Neuronal stem cell (in vitro differentiated cells): ENCODE results near the gene DEPDC4.
"Not testable (repeated sequence)": the region's sequence is repeated elsewhere in the genome, so short reads cannot be mapped to it uniquely, and the experiment has no call there.

Source experiments
- DNase-seq: peaks from one replicate; pipeline ENCODE4 v3.0.0-alpha.2; 2013; ENCODE audit warnings: low spot score
- H2AFZ ChIP-seq: one replicate; pipeline ENCODE4 v1.6.1; 2013; ENCODE audit warnings: mild to moderate bottlenecking, low read length, inconsistent platforms
- H2AK5ac ChIP-seq: 2 replicates; pipeline ENCODE4 v1.6.1; 2013; ENCODE audit warnings: low read depth, mild to moderate bottlenecking, inconsistent platforms, low read length, moderate library complexity, mixed read lengths
- H2BK120ac ChIP-seq: 2 replicates; pipeline ENCODE4 v1.6.1; 2013; ENCODE audit warnings: low read depth, mild to moderate bottlenecking, inconsistent platforms, low read length, moderate library complexity, mixed read lengths
- H2BK12ac ChIP-seq: one replicate; pipeline ENCODE4 v1.6.1; 2013; ENCODE audit warnings: low read length, inconsistent platforms
- H2BK15ac ChIP-seq: 2 replicates; pipeline ENCODE4 v1.6.1; 2013; ENCODE audit warnings: mild to moderate bottlenecking, low read length, inconsistent platforms, mixed read lengths
- H2BK5ac ChIP-seq: one replicate; pipeline ENCODE4 v1.6.1; 2013; ENCODE audit warnings: inconsistent platforms, mild to moderate bottlenecking, low read length, moderate library complexity
- H3K14ac ChIP-seq: one replicate; pipeline ENCODE4 v1.6.1; 2013; ENCODE audit warnings: low read length, inconsistent platforms
- H3K18ac ChIP-seq: 2 replicates; pipeline ENCODE4 v1.6.1; 2013; ENCODE audit warnings: low read length, inconsistent platforms
- H3K23ac ChIP-seq: 2 replicates; pipeline ENCODE4 v1.6.1; 2013; ENCODE audit warnings: low read depth, mild to moderate bottlenecking, mixed read lengths, low read length, inconsistent platforms; ENCODE audit not compliant: poor library complexity
- H3K27ac ChIP-seq: replicated peaks from 3 replicates; pipeline ENCODE4 v1.5.1; 2013; ENCODE audit warnings: low read length, inconsistent platforms
- H3K27me3 ChIP-seq, 3 experiments: 2 replicates each; pipeline ENCODE4 v1.6.1; 2013; ENCODE audit warnings: low read length in 3 of 3, mild to moderate bottlenecking in 2 of 3, inconsistent platforms in 1 of 3, low read depth in 1 of 3, mixed read lengths in 1 of 3, moderate library complexity in 1 of 3; ENCODE audit not compliant: control insufficient read depth in 3 of 3, insufficient read depth in 3 of 3
- H3K36me3 ChIP-seq, 2 donors: replicated peaks in 1 of 2; 2 replicates each; pipeline ENCODE4 v1.6.1; 2013; ENCODE audit warnings: low read length in 2 of 2; ENCODE audit not compliant: control insufficient read depth in 2 of 2, insufficient read depth in 2 of 2
- H3K4ac ChIP-seq: 2 replicates; pipeline ENCODE4 v1.6.1; 2013; ENCODE audit warnings: inconsistent platforms, mild to moderate bottlenecking, low read length, moderate library complexity
- H3K4me1 ChIP-seq, 2 donors: 1 replicate in 1 of 2; 2 replicates in 1 of 2; pipeline ENCODE4 v1.6.1; 2013; ENCODE audit warnings: low read length in 2 of 2, low read depth in 1 of 2; ENCODE audit not compliant: control insufficient read depth in 2 of 2, insufficient read depth in 1 of 2
- H3K4me2 ChIP-seq: one replicate; pipeline ENCODE4 v1.6.1; 2013; ENCODE audit warnings: mild to moderate bottlenecking, low read length, inconsistent platforms; ENCODE audit not compliant: insufficient read depth, poor library complexity, severe bottlenecking
- H3K4me3 ChIP-seq, 2 donors: 2 replicates each; pipeline ENCODE4 v1.5.1; 2013; ENCODE audit warnings: low read length in 2 of 2, mild to moderate bottlenecking in 2 of 2, inconsistent platforms in 1 of 2, moderate library complexity in 1 of 2
- H3K79me1 ChIP-seq: one replicate; pipeline ENCODE4 v1.6.1; 2013; ENCODE audit warnings: low read depth, mild to moderate bottlenecking, inconsistent platforms, low read length, moderate library complexity
- H3K9ac ChIP-seq: one replicate; pipeline ENCODE4 v1.6.1; 2013; ENCODE audit warnings: mild to moderate bottlenecking, low read depth, low read length, inconsistent platforms; ENCODE audit not compliant: poor library complexity
- H3K9me3 ChIP-seq, 2 donors: replicated peaks in 1 of 2; 2 replicates each; pipeline versions ENCODE3 to v1.6.1; 2013; ENCODE audit warnings: low read length in 2 of 2, mild to moderate bottlenecking in 2 of 2, inconsistent platforms in 1 of 2, low read depth in 1 of 2, mixed read lengths in 1 of 2, moderate library complexity in 1 of 2; ENCODE audit not compliant: control insufficient read depth in 2 of 2, insufficient read depth in 1 of 2
- H4K8ac ChIP-seq: one replicate; pipeline ENCODE4 v1.6.1; 2013; ENCODE audit warnings: low read depth, mild to moderate bottlenecking, inconsistent platforms, low read length, moderate library complexity
- H4K91ac ChIP-seq: one replicate; pipeline ENCODE4 v1.6.1; 2013; ENCODE audit warnings: low read length, low read depth, mild to moderate bottlenecking, inconsistent platforms; ENCODE audit not compliant: poor library complexity
- WGBS, 2 donors: extraction: QIAGEN DNeasy Blood & Tissue Kit; methylation state at CpG; one replicate each; pipeline ENCODE4 v1.1.7; 2013; ENCODE audit warnings: missing lambda C conversion rate in 2 of 2, mixed read lengths in 1 of 2; ENCODE audit not compliant: insufficient read length in 2 of 2, insufficient replicate concordance in 1 of 2; ENCODE audit errors: extremely low coverage in 2 of 2; 5-methylcytosine and 5-hydroxymethylcytosine counted together

Gene DEPDC4

GRCh38 chr12:100303831-100304230 is 37.0 kb upstream of the DEPDC4 start:
- Histone ChIP-seq H3K27me3 (no peaks in the 10 kb centered on the region), H2AK5ac (no peak overlapping the region), H4K91ac (no peak overlapping the region), H2AFZ (no peak overlapping the region), H3K23ac (no peak overlapping the region), H3K4ac (no peak overlapping the region), H3K9ac (no peak overlapping the region), H3K36me3 (peaks cover 19 to 62% of the 10 kb centered on the region in 2 donors), H3K79me1 (peaks cover 5% of the 10 kb centered on the region), H4K8ac (no peak overlapping the region), H3K4me2 (no peak overlapping the region), H2BK15ac (no peak overlapping the region), H3K4me3 (no peak overlapping the region), H2BK120ac (no peak overlapping the region), H3K27ac (no peak overlapping the region), H3K4me1 (no peaks in the 10 kb centered on the region), H2BK5ac (no peak overlapping the region), H3K14ac (no peak overlapping the region), H3K18ac (no peak overlapping the region), H2BK12ac (no peak overlapping the region), H3K9me3 (peaks cover 11 to 42% of the 10 kb centered on the region in 2 donors)
- WGBS, 2 donors: no CpG with 5 or more reads among the region's 4 CpGs
- no peak for DNase-seq

- Histone ChIP-seq H4K91ac (no peak overlapping the region), H3K18ac (no peak overlapping the region), H3K9me3 (peaks cover 11 to 42% of the 10 kb centered on the region in 2 donors), H3K4me3 (no peak overlapping the region), H2BK5ac (no peak overlapping the region), H3K4ac (no peak overlapping the region), H3K27me3 (no peaks in the 10 kb centered on the region), H3K23ac (no peak overlapping the region), H3K36me3 (peaks cover 19 to 80% of the 10 kb centered on the region in 2 donors), H2AK5ac (no peak overlapping the region), H3K79me1 (peaks cover 5% of the 10 kb centered on the region), H4K8ac (no peak overlapping the region), H2BK120ac (no peak overlapping the region), H2BK12ac (no peak overlapping the region), H3K4me1 (no peaks in the 10 kb centered on the region), H2AFZ (no peak overlapping the region), H3K14ac (no peak overlapping the region), H3K27ac (no peak overlapping the region), H2BK15ac (no peak overlapping the region), H3K9ac (no peak overlapping the region), H3K4me2 (no peak overlapping the region)
- WGBS, 2 donors: no CpG with 5 or more reads among the region's 1 CpG
- DNase-seq: no peak
These were observed 35.2 kb upstream of the DEPDC4 start for GRCh38 chr12:100302081-100302480.

- no peak overlapping the region for H2AFZ ChIP-seq
- H2BK12ac ChIP-seq: no peak overlapping the region
- no peak overlapping the region for H4K8ac ChIP-seq
- H3K36me3 ChIP-seq: peaks cover 6 to 72% of the 10 kb centered on the region in 2 donors
- H3K23ac ChIP-seq: no peak overlapping the region
- H3K9me3 ChIP-seq: peaks cover 2 to 15% of the 10 kb centered on the region in 2 donors
- H2BK120ac ChIP-seq: no peak overlapping the region
- no peak overlapping the region for H2BK15ac ChIP-seq
- H2BK5ac ChIP-seq: no peak overlapping the region
- no peak for DNase-seq
- no peak overlapping the region for H3K4ac ChIP-seq
- H3K4me3 ChIP-seq: no peak overlapping the region
- H2AK5ac ChIP-seq: no peak overlapping the region
- H3K79me1 ChIP-seq: no peaks in the 10 kb centered on the region
- H3K4me2 ChIP-seq: no peak overlapping the region
- H3K9ac ChIP-seq: no peak overlapping the region
- H4K91ac ChIP-seq: no peak overlapping the region
- H3K18ac ChIP-seq: no peak overlapping the region
- H3K27ac ChIP-seq: no peak overlapping the region
- no peaks in the 10 kb centered on the region for H3K4me1 ChIP-seq
- no CpG with 5 or more reads among the region's 4 CpGs for WGBS, 2 donors
- H3K14ac ChIP-seq: no peak overlapping the region
- no peaks in the 10 kb centered on the region for H3K27me3 ChIP-seq
These were observed 29.1 kb upstream of the DEPDC4 start for GRCh38 chr12:100295764-100296555.

- H2BK15ac ChIP-seq, H2BK12ac ChIP-seq, H3K18ac ChIP-seq, H3K4ac ChIP-seq, H4K8ac ChIP-seq, H3K4me2 ChIP-seq, H3K9ac ChIP-seq, H2AFZ ChIP-seq, H3K14ac ChIP-seq, H3K27me3 ChIP-seq, H2AK5ac ChIP-seq, H3K79me1 ChIP-seq, H3K4me1 ChIP-seq, H4K91ac ChIP-seq, H2BK5ac ChIP-seq, H3K9me3 ChIP-seq, H3K27ac ChIP-seq, H3K23ac ChIP-seq, H3K4me3 ChIP-seq, H2BK120ac ChIP-seq, DNase-seq: not testable (repeated sequence)
- H3K36me3 ChIP-seq: peaks cover 6 to 66% of the 10 kb centered on the region in 2 donors
- WGBS, 2 donors: no CpG with 5 or more reads among the region's 24 CpGs
These were observed 27.5 kb upstream of the DEPDC4 start for GRCh38 chr12:100294366-100294765.
